C4-2B (cell line): Measurements from ENCODE around the gene PTPRN2.

Experiments used
- CTCF ChIP-seq: fragments of 450-650 bp; conservative IDR thresholded peaks from 2 replicates; pipeline ENCODE4 v1.5.1; 2017; ENCODE audit warnings: mild to moderate bottlenecking
- ZFX ChIP-seq: fragments of 450-650 bp; IDR thresholded peaks from 2 replicates; pipeline ENCODE4 v1.6.1; 2017

GRCh38 chr7:158068853-158069252 lies 518.8 kb downstream of the PTPRN2 start:
- TF ChIP-seq CTCF, result no peak
- TF ChIP-seq ZFX, result no peak
